ENCODE data around the gene CEP112. TPM values are rescaled to one million over a fixed set of nuclear protein-coding genes. Genes with fewer than 3 reads are reported as not detected.

The CEP112 gene
- polyA plus RNA-seq, 1 donor from 2014 or later: 6.0 TPM

- Histone ChIP-seq H3K9ac (ENCODE audit: low read length) (no peak overlapping the region), H3K79me2 (replicated peaks; ENCODE audit: insufficient read depth, low read length) (no peaks in the 10 kb centered on the region), H4K20me1 (ENCODE audit: insufficient read depth) (no peaks in the 10 kb centered on the region), H3K27ac (ENCODE audit: low read length) (no peak overlapping the region), H3K4me3 (ENCODE audit: low read length) (no peak overlapping the region), H3K36me3 (ENCODE audit: insufficient read depth, low read length) (no peaks in the 10 kb centered on the region), H3K4me2 (ENCODE audit: low read length) (no peak overlapping the region), H2AFZ (ENCODE audit: low read depth, low read length) (no peak overlapping the region), H3F3A (ENCODE audit: insufficient read depth, low read length, poor library complexity, severe bottlenecking) (no peaks in the 10 kb centered on the region), H3K27me3 (ENCODE audit: insufficient read depth, low read depth, low read length) (no peaks in the 10 kb centered on the region), H3K9me3 (ENCODE audit: low read length) (no peaks in the 10 kb centered on the region), H3K9me2 (ENCODE audit: insufficient read depth, low read length) (no peaks in the 10 kb centered on the region)
- TF ChIP-seq MXI1 (conservative IDR thresholded peaks at IDR 0.05; ENCODE audit: poor library complexity, severe bottlenecking) (no peak), RAD21 (conservative IDR thresholded peaks at IDR 0.05) (no peak), EP300 (conservative IDR thresholded peaks at IDR 0.05; ENCODE audit: poor library complexity, severe bottlenecking) (no peak), EZH2 (IDR thresholded peaks at IDR 0.05; ENCODE audit: borderline replicate concordance, insufficient read depth, low read length, poor library complexity, severe bottlenecking) (no peak), TAF1 (IDR thresholded peaks at IDR 0.05; ENCODE audit: low read depth) (no peak), REST (IDR thresholded peaks at IDR 0.05; ENCODE audit: borderline replicate concordance) (no peak), POLR2AphosphoS5 (IDR thresholded peaks at IDR 0.05) (no peak), SMC3 (conservative IDR thresholded peaks at IDR 0.05; ENCODE audit: poor library complexity) (no peak)
- TF ChIP-seq, protein P1, sequence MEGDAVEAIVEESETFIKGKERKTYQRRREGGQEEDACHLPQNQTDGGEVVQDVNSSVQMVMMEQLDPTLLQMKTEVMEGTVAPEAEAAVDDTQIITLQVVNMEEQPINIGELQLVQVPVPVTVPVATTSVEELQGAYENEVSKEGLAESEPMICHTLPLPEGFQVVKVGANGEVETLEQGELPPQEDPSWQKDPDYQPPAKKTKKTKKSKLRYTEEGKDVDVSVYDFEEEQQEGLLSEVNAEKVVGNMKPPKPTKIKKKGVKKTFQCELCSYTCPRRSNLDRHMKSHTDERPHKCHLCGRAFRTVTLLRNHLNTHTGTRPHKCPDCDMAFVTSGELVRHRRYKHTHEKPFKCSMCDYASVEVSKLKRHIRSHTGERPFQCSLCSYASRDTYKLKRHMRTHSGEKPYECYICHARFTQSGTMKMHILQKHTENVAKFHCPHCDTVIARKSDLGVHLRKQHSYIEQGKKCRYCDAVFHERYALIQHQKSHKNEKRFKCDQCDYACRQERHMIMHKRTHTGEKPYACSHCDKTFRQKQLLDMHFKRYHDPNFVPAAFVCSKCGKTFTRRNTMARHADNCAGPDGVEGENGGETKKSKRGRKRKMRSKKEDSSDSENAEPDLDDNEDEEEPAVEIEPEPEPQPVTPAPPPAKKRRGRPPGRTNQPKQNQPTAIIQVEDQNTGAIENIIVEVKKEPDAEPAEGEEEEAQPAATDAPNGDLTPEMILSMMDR (IDR thresholded peaks at IDR 0.05; ENCODE audit: poor library complexity, severe bottlenecking): no peak
Measured at GRCh38 chr17:65688307-65688706, 503.6 kb downstream of the CEP112 start.

GRCh38 chr17:65685110-65685509 lies 506.8 kb downstream of the CEP112 start:
- Histone ChIP-seq H3K79me2 (replicated peaks; ENCODE audit: insufficient read depth, low read length) (no peaks in the 10 kb centered on the region), H3K4me3 (ENCODE audit: low read length) (no peak overlapping the region), H3F3A (ENCODE audit: insufficient read depth, low read length, poor library complexity, severe bottlenecking) (no peaks in the 10 kb centered on the region), H3K9me2 (ENCODE audit: insufficient read depth, low read length) (no peaks in the 10 kb centered on the region), H3K36me3 (ENCODE audit: insufficient read depth, low read length) (no peaks in the 10 kb centered on the region), H3K27me3 (ENCODE audit: insufficient read depth, low read depth, low read length) (no peaks in the 10 kb centered on the region), H2AFZ (ENCODE audit: low read depth, low read length) (no peak overlapping the region), H3K27ac (ENCODE audit: low read length) (no peak overlapping the region), H4K20me1 (ENCODE audit: insufficient read depth) (no peaks in the 10 kb centered on the region), H3K9me3 (ENCODE audit: low read length) (no peaks in the 10 kb centered on the region), H3K4me2 (ENCODE audit: low read length) (no peak overlapping the region), H3K9ac (ENCODE audit: low read length) (no peak overlapping the region)
- TF ChIP-seq, protein P1 (IDR thresholded peaks at IDR 0.05; ENCODE audit: poor library complexity, severe bottlenecking): no peak
- no peak for TF ChIP-seq TAF1 (IDR thresholded peaks at IDR 0.05; ENCODE audit: low read depth)
- TF ChIP-seq MXI1 (conservative IDR thresholded peaks at IDR 0.05; ENCODE audit: poor library complexity, severe bottlenecking): no peak
- no peak for TF ChIP-seq SMC3 (conservative IDR thresholded peaks at IDR 0.05; ENCODE audit: poor library complexity)
- no peak for TF ChIP-seq RAD21 (conservative IDR thresholded peaks at IDR 0.05)
- no peak for TF ChIP-seq EZH2 (IDR thresholded peaks at IDR 0.05; ENCODE audit: borderline replicate concordance, insufficient read depth, low read length, poor library complexity, severe bottlenecking)
- no peak for TF ChIP-seq POLR2AphosphoS5 (IDR thresholded peaks at IDR 0.05)
- no peak for TF ChIP-seq EP300 (conservative IDR thresholded peaks at IDR 0.05; ENCODE audit: poor library complexity, severe bottlenecking)
- TF ChIP-seq REST (IDR thresholded peaks at IDR 0.05; ENCODE audit: borderline replicate concordance): no peak

Data from neural cell (in vitro differentiated cells).